Suppressor macrophage (primary cell): ENCODE measurements around the gene LMX1B.
"Not testable (repeated sequence)": the region's sequence is repeated elsewhere in the genome, so short reads cannot be mapped to it uniquely, and the experiment has no call there.

Experiments used
- DNase-seq, 4 experiments: peaks; one replicate each; pipeline ENCODE4 v3.0.0-alpha.2; 2020 to 2022

Gene LMX1B

DNA sequence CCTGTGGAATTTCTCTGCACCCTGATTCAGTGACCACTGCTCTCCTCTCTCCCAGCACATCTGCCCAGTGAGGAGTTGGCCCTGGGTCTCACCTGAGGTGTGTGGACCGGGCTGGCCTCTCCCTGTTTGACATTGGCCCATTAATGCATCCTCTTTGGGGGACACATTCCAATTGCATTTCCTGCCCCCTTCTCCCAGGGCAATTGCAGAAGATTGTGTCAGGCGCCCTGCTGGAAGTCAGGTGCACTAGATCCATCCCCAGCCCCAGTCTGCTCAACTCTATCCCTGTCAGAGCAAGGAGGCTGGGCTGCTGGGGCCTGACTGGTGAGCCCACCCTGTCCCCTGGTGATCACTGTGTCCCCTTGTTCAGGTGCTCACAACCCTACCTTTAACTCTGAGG is 84.5 kb downstream of the LMX1B start:
- DNase-seq, result no peak

DNA sequence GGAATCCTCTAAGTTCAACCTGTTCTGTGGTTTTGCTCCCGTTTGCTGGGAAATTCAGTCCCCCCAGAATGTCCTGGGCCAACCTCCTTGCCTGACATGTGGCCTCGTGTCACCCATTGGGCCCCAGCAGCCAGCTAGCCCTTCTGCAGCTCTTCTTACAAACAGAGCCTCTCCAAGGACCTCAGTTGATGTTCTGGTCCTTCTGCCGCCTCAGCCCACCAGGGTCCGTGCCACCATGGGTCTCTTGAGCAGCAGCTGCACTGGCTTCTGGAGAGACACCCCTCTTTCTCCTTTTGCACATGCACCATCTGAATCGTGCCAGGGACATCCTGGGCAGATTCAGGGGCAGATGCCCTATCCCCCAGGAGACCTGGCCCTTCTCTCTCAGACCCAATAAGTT is 85.0 kb downstream of the LMX1B start:
- DNase-seq, result no peak

DNA sequence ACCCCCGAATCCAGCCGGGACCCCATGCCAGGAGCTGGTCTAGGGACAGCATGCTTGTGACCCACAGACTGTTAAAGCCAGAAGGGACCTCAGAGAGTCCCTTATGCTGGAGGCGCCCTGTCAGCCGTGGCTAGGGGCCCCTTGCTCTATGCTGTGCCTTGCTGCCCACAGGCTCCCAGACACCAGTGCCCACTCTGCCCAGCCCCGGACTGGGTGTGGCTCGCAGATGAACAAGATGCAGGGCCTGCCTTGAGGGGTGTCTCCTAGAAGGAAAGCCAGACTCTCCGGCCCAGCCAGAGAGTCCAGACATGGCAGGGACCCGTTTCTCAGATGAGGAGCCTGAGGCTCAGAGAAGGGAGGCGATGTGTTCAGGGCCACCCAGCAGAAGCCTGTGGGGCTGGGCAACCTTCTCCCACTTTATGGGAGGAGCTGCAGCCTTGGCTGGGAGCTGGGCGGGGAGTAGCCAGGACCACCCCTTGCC is 85.7 kb downstream of the LMX1B start:
- no peak for DNase-seq

DNA sequence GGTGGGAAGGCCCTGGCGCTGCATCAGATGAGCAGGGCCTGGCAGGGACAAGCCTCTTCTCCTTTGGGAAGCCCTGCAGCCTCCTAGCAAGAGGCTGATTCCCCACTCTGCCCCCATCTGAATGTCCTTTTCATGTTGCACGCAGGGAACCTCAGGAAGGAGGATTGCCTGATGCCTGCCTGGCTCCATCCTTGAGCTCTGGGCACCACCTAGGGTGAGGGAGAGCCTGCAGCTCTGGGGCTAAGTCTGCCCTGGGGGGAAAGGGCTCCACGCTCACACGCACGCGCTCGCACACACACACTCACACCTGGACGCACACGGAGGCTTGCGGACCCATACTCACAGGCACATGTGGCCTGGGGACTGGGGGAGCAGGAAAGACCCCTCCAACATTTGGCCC is 86.6 kb downstream of the LMX1B start:
- no peak for DNase-seq

DNA sequence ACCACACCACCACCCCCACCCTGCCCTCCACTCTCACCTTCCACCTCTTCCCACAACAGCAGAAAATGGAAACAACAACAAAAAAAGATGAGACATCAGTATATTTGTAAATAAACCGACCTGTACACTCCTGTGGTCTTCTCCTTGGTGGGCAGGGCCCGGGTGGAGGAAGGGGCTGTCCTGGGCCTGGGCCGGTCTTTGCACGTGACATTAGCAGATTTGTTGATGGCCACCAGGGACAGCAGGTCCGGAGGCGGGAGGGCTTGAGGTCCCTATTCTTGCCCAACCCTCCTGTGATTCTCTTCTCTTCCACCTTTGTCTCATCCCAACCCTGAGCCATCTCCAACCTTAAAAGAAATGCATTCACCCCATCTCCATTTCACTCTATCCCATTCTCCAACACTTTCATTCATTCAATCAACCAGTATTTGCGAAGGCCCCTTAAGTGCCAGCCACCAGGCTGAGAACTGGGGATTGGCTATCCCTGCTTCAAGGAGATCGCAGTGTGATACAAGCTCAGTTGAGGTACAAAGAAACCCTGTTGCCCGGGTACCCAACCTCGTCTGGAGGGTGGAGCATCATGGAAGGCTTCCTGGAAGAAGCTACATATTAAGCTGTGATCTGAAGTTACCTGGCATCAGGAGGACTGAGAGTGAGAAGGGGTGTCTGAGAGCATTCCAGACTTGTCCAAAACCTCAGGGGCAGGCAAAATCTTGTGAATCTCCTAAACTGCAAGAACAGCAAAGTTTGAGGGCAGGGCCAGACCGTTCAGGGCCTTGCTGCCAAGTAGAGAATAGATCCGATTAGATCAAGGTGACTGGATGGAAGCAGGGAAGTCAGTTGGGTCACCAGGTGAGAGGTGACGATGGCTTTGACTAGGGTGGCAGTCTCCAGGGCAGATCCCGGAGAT is 87.4 kb downstream of the LMX1B start:
- DNase-seq, result no peak

DNA sequence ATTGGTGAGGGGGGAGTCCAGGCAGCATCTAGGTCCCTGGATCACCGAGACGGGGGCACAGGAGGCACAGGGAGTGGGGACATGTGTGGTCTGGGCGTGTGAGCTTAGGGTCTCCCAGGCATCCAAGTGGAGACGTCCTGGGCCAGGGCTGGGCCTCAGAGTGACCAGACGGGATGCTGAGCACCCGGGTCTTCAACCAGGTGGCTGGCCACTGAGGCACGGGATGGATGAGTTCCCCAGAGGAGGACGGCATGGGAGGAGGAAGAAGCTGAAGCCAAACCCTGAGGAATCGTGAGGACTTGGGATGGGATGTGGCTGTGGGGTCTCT is 88.0 kb downstream of the LMX1B start:
- no peak for DNase-seq

DNA sequence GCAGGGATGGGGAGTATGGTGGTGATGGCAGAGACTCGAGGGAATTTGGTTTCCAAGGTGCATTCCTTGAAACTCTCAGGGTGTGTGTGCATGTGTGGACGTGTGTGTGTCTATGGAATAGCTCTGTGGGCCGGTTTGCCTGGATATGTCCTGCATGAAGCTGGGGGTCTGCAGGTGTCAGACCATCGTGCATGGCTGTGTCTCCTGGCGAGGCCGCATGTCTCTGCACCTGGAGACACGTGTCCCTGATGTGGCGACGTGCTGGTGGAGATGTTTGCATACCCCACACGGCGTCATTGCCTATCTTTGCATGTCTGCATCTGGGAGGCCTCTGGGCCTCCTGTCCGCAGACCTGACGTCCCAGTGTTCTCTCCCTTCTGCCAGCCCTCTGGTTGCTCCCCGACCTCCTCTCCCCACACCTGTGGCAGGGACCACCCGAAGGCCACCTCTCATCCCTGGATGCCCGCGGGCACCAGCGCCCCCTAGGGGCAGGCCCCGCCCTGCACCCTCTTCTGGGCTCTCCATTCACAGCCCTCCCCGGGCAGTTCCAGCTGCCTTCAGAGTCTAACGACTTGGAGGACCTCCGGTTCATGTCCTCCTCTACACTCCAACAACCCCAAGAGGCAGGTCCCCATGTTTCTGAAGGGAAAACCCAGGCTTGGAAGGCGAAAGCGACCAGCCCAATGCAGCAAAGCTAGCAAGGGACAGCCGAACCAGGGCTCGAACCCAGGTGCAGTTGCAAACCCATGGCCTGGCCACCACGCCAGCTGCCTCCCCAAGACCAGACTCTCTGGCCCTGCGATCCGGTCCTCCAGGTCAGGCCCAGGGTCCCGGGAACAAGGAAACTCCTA is 88.6 kb downstream of the LMX1B start:
- peak; percentile 28 to 66 (median 46) for DNase-seq

DNA sequence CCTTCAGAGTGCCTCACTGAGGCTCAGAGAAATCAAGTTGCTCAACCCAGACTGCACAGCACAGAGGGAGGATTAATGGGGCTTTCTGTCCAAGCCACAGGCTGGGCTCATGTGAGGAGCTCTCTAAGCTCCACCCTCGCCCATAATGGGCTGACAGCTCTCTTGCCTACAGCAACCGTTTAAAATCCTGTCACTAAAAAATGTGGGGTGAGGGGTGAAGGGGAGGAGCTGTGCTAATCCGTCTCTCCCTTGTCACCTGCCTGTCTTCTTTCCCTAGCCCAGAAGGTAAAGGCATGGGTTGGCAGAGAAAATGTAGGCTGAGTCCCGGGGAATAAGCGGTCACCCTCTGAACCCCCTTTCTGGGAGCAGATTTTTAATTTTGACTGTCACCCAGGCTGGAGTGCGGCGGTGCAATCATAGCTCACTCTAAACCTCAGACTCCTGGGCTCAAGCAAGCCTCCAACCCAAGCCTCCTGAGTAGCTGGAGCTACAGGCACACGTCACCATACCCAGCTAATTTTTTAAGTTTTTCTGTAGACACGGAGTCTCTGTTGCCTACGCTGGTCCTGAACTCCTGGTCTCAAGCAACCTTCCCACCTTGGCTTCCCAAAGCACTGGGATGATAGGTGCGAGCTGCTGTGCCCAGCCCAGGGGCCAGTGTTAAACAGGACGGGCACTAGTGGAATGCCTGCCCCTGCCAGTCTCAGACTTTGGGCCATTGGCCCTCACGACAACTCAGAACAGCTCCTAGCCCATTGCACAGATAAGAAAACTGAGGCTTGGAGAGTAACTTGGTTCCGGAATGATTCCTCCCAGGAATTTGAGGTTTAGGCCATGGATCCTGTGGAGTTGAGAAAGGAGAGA is 89.5 kb downstream of the LMX1B start:
- no peak for DNase-seq

DNA sequence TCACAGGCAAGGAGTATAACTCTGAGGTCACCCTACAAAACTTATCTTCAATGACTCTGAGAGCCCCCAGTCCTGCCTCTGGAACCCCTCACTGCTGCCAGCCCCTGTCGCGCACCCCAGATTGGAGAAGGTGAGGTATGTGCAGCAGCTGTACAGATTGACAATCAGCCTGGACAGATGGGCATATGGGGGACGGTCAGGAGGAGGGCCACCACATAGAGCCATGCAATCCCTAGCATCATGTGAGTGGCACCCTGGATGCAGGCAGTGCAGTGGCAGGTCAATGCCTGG is 90.1 kb downstream of the LMX1B start:
- DNase-seq, result no peak

DNA sequence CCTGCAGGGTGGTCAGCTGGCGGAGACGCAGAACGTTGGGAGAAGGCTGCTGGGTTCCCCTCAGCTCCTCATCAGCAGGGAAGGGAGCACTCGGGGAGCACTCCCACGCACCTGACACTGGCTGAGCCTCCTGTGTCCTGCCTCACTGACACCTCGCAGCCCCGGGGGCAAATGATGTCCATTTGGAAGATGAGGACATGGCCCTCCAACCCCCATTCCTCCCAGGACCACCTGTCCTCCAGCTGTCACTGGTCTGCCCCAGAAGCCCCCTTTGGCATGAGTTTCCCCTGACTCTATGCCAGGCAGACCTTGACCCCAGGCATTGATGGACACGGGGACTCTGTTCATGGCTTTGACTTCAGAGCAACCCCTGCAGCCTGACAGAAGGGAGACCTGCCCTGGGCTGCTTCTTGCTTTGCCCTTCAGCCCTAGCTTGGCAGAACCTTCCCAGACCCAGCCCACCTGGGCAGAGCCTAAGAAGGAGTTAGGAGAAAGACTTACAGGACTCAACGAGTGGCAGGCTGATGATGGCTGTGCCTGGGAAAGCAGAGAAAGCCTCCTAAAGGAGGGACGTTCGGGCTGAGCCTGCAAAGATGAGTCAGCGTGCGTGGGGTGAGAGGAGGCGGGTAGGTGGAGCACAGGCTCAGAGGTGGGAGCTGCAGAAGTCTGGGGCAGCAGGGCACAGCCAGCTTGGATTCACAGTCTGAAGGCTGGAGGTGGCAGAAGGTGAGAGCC is 90.6 kb downstream of the LMX1B start:
- peak in 3 of 4 experiments; percentile 38 to 70 (median 59) for DNase-seq

DNA sequence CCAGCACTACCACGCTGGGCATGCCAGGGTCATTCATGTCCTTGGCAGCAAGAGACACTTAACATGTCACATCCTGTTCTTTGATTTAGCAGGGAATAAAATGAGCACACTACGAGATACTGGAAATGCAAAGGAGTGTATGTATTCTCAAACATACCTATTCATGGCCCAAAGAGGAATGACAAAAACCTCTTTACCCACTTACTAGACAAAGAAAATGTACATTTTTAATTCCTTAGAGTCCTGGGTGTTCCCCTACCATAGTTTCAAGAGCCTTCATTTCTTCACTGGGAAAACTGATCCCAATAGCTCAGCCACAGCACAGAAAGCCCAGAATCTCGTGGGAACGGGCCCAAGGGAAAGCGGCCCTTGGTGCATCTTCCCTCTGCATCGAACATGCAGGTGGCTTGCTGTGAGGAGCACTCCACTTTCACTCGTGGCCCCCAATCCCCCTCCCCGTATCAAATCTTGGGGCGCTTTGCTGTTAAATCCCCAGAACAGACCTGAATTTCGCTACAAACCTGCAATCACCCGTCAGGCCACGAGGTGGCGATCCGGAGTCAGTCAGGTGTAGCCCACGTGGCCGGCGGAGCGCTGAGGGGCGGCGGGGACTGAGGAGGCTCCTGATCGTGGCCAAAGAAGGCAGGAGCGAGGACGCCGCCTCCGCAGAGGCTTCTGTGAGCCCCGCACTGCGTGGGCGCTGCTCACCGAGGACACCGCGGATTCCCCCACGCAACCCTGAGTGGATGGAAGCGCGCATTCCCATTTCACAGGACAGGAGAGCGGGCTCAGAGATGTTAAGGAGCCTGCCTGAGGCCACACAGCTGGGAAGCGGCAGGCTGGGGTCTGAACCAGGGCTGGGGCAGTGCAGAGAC is 91.4 kb downstream of the LMX1B start:
- peak; percentile 76 to 88 (median 86) for DNase-seq

DNA sequence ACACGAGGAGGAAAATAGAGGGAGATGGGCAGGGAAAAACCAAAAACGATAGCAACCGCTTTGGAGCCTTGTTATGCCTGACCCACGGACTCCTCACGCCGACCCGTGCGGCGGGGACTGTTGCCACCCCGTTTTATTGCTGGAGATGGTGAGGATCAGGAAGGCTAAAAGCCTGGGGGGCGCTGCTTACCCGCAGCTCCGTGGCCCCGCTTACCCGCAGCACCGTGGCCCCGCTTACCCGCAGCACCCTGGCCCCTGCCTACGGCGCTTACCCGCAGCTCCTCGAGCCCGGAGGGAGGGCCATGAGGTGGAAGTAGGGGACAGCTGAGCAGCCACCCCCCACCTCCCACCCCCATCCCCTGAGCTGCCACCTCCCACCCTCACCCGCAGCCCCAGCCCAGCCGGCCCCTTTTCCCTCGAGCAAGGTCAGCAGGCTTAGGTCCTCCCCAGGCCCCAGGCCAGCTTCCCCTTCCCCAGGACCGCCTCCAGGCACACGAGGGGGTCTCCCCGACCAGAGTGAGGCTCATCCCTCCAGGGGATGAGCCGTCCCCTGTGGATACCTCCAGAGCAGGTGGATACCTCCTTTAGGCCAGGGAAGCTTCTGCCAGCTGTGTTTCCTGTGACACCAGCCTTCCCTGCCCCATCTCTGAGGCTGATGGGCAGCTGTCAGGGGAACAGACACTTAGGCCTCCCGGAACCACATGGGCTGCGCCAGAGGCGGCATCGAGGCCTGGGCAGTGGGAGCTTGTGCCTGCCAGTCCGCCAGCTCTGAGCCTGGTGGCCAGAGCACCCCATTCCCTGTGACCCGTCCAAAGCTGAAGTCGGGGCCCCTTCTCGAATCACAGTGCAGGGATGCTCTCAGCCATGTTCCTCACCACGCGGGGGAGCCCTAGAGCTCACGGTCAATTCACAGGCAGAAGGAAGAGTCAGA is 92.3 kb downstream of the LMX1B start:
- DNase-seq, result peak; percentile 79 to 92 (median 86)

DNA sequence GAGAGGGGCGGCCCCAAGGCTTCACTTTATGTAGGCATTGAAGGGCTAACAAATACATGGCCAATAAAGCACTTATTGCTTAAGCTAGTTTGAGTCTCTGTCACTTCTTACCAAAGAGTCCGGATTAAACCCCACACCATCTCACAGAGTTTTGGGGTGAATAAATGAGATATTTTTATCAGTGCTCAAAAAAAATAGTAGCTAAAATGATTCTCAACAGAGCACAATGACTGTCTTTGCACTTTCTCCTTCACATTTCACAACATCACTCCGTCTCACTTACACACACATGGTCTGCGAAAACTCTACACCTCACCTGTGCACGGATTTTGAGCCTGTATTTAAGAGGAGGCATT is 92.9 kb downstream of the LMX1B start:
- no peak for DNase-seq

DNA sequence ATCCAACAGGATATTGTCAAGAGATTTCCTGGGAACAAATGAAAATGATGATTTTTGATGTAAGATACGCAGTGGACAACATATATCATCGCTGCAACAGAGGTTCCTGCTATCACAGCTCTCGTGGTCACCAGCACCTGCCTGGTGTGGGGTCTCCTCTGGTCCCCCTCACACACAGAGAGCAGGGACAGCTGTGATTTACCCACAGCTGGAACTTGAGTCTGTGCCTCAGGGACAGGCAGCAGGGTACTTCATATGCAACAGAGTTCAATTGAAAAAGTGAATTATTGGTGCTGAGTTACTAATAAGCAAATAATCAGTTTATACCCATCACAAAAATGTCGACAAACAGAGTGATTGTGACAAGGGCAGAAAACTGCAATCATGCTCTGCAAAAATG is 93.4 kb downstream of the LMX1B start:
- DNase-seq, result no peak

DNA sequence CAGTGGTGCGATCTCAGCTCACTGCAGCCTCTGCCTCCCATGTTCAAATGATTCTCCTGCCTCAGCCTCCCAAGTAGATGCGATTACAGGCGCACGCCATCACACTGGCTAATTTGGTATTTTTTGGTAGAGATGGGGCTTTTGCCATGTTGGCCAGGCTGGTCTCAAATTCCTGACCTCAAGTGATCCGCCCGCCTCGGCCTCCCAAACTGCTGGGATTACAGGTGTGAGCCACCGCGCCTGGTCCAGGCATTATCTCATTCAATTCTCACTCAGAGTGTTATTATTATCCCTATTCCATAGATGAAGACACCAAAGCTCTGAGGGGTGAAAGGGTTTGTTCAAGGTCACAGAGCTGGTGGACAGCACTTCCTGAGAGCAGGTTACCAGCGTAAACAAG is 94.0 kb downstream of the LMX1B start:
- DNase-seq, result not testable (repeated sequence)

DNA sequence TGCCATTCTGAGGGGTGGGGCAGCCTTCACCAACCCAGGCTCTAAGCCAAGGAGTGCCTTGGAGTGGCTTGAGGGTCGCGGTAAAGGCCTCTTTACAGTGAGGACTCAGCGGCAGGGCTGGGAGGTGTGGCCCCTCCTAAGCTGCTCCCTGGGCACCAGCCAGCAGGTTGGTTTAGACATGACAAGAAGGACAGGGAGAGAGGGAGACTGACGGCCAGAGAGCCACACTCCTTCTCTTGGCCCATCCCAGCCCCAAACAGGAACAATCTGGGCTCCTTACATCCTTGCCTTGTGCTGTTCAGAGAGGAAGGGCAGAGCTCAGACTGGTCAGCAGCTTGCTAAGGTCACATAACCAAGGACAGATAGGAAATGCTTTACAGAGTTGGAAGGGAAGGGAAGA is 94.5 kb downstream of the LMX1B start:
- peak in 3 of 4 experiments; percentile 36 to 51 (median 45) for DNase-seq

DNA sequence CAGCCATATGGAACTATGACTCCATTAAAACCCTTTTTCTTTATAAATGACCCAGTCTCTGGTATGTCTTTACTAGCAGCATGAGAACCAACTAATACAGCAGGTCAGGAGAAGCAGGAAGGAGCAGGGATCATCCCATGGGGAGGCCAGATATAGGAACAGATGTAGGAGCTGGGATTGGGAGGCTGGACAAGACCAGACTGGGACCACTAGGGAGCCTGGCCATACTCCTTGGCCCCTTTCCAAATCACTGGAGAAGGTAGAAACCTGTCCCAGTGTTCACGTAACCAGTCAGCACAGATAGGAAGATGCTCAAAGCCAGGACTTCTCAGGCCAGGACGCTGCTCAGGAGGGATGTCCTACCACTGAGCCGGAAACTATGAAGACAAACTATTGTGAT is 95.5 kb downstream of the LMX1B start:
- DNase-seq, result no peak

DNA sequence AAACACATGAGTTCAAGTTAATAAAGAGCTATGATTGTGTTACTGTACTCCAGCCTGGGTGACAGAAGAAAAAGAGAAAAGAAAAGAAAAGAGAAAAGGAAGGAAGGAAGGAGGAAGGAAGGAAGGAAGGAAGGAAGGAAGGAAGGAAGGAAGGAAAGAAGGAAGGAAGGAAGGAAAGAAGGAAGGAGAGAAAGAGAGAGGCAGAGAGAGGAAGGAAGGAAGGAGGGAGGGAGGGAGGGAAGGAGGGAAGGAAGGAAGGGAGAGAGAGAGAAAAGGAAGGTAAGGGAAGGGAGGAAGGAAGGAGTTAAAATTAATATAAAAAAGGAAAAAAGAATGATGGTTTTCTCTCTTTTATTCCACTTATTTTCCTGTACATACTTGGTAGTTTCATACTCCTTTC is 101.7 kb downstream of the LMX1B start:
- DNase-seq, result no peak

DNA sequence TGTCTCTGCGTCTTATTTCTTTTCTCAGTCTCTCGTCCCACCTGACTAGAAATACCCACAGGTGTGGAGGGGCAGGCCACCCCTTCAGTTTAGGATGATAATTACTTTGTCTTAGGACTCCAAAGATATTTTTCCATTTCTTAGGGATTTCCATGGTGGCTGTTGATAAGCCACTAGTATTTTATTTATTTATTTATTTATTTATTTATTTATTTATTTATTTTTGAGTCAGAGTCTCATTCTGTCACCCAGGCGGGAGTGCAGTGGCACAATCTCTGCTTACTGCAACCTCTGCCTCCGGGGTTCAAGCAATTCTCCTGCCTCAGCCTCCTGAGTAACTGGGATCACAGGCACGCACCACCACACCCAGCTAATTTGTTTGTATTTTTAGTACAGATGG is 103.7 kb downstream of the LMX1B start:
- DNase-seq, result not testable (repeated sequence)

DNA sequence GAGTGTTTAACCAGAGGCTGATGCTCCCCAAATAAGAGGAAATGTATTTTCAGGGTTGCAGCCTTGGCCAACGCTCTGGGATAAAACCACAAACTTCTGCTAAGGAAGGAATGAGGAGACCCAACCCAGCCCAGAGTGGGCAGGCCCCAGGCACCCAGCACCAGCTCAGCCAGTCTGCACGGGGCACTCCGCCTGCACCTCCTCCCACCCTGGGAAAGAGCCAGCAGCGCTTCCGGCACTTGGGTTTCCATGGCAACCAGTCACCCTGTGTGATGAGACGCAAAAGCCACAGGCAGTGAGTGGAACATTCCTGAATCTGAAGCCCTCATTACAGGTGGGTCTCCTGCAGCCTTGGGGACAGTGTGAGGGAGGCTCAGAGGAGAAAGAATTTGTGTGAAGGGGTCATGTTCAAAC is 105.9 kb downstream of the LMX1B start:
- peak; percentile 96 to 99 (median 98) for DNase-seq
